Hypothalamus (tissue), 51 donors: Measurements from ENCODE around the gene SASH1.

Source experiments
- DNase-seq, 51 donors: peaks; one replicate each; lab custom pipeline; 2025; lab: John Stamatoyannopoulos, UW

Gene SASH1

DNA sequence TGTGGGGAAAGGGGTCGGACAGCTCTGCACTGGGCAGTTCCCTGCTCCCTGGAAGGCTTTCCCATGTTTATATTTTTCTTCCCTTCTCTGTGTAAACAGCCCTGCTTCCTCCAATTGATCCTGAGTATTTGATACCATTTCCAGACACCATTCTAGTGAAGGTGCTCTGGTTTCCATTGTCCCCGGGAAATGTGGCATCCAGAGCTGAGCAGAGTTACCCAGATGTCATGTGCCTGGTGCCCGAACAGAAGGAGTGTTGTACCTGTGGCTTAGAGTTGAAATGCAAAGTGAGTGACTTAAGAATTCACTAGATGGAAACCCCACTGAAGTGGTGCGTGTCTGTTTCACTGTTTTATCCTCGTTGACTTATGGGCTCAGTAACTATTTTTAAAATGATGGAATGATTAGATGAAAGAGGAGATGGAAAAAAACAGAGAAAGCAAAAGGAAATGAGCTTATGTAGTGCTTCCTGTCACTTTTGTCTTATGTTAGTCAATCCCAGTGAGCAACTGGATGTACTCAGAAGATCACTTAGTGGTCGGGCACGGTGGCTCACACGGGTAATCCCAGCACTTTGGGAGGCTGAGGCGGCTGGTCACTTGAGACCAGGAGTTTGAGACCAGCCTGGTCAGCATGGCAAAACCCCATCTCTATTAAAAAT lies 83.8 kb downstream of the SASH1 start:
- DNase-seq = no peak

DNA sequence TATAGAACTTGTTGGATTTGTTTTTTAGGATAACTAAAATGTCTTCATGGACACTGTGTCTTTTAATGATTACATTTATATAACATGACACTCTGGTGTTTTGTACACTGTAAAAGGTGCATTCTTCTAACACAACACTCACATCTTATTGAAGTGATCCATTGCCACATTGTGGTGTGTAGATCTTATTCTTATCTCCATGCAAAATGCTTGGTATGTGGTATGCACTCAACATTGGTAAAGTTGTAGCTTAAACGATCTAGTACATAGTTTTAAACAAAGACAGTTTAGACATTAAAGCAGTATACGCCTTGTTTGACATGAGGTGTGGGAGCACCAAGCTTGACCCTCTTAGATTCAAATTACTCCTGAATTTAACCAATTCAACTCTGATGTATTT lies 84.7 kb downstream of the SASH1 start:
- DNase-seq = no peak

DNA sequence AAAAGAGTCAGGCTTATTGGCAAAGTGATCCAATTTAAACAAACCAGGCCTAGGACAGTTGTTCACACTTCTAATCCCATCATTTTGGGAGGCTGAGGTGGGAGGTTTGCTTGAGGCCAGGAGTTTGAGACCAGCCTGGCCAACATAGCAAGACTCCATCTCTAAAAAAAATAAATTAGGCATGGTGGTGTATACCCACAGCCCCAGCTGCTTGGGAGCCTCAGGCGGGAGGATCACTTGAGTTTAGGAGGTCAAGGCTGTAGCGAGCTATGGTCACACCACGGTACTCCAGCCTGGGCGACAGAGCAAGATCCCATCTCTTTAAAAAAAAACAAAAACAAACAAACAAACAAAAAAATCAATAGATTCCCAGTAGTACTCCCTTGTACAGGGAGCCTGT lies 86.8 kb downstream of the SASH1 start:
- no peak for DNase-seq

DNA sequence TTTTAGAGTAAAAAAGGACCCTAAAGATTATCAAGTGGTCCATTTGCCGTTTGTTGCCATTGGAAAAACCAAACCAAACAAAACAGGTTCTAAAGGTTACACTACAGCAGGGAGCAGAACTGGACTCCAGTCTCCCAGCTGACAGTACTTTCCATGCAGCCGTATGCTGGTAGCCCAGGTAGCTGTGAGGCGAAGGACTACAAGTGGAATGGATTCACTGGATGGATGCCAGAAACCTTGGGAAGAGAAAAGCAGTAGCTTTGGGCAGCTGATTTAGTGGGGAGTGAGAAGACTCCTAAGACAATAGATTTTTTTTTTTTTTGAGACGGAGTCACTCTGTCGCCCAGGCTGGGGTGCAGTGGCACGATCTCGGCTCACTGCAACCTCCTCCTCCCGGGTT lies 88.3 kb downstream of the SASH1 start:
- no peak for DNase-seq

DNA sequence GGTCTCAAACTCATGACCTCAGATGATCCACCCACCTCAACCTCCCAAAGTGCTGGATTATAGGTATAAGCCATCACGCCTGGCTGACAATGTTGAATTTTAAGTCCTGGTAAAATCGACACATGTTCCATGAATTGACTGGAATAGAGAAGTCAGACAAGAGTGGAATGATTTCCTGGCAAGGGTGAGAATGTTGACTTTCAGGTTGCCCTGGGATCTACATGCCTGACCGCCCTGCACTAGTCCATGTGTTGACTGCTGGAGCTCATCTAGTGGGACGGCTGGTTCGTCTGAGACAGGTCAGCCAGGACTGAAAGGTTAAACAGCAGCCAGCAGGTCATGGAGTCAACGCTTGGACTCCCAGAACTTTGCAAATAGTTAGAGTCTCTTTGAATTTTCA lies 88.8 kb downstream of the SASH1 start:
- DNase-seq = no peak

DNA sequence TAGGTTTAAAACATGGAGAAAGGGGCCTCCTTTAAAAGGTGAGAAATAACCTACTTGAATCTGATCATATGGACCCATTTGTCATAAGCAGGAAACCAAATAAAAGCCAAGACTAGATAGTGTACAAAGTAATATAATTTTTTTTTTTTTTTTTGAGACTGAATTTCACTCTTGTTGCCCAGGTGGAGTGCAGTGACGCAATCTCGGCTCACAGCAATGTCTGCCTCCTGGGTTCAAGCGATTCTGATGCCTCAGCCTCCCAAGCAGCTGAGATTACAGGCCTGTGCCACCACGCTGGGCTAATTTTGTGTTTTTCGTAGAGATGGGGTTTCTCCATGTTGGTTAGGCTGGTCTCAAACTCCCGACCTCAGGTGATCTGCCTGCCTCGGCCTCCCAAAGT lies 89.2 kb downstream of the SASH1 start:
- DNase-seq = no peak

DNA sequence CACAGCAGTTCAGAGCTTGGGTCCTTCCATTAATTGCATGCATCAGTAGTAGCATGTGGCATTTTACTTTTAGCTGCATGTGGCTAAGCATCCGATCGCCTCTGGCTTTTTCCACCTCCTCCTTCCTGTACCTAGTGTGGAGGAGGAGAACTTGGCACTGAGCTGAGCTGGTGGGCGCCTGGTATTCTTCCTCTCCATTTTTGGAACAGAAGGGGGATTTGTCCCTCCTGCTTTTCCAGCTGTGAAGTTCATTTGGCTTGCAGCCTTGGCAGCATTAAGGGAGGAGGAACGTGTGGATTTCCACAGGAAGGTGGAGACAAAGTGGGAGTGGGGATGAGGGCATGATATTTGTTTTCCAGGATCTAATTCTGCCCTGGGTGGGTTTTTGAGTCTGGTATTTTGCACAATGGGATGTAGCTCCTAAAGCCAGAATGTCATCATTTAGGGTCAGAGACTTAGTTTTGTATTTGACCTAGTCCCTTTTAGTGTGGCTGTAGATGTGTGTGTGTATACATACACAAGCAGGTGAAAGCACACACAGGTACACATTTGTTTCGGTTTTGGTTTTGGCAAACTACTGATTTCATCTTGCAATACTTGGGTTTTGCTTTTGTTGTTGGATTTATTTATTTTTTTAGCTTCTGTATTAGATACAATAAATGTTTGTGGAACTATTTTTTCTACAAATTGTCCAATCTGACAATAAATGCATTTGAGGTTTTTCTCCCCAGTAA lies 90.0 kb downstream of the SASH1 start:
- no peak for DNase-seq

DNA sequence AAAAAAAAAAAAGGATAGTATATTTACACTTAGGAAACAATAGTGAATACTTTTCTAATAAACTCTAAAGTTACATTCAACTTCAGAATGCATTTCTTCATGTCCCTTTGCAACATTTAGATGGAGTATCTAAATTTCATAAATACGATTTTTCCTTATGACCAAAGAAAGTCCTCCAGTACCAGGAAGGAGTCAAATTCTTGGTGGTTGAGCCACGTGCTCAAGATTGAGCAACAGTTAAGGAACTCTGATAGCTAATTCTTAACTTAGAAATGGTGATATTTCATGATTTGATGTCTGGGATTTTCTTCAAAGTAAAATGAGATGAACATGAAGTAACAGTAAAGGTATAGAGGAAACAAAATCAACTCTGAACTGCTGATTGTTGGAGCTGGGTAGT lies 92.7 kb downstream of the SASH1 start:
- no peak for DNase-seq

DNA sequence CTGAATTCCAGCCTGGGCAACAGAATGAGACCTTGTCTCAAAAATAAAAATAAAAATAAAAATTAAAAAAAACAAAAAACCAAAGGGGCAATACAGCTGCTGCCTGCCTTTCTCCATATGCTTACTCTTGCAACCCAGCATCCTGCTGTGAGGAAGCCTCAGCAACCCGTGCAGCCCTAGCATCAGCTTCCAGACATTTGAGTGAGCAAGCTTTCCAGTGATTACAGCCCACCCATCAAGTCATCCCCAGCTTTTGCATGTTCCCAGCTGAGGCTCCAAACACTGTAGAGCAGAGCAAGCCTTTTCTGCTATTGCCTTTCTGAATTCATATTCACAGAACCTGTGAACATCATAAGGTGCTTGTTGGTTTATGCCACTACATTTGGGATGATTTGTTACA lies 93.8 kb downstream of the SASH1 start:
- no peak for DNase-seq

DNA sequence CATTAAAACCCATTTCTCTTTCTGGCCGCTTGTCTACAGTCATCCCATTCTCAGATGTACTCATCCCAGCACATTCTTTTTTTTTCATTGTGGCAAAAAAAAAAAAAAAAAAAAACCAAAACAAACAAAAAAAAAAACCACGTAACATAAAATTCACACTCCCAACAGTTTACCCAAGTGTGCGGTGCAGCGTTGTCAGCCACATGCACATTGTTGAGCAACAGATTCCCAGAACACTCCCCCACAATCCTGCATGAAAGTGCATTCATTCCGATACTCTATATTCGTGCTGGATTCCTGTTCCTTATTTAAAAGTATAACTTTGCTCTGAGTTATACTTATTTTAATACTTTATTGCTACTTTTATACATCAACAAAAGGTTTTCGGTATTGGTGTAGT lies 96.0 kb downstream of the SASH1 start:
- no peak for DNase-seq

DNA sequence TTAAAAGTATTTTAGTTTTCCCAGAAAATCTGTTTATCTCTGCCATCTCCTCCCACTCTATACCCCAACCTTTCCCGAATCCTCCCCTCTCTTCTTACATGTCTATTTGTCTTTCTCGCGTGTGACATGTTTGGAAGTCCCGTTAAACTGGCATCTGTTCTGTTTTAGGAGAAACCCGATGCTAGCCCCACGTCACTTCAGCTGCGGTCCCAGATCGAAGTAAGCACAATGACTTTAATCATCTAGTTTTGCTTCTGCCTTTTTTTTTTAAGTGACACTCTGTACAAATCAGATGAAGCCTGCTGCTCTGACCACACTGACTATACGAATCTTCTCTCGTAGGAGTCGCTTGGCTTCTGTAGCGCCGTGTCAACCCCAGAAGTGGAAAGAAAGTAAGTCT lies 97.4 kb downstream of the SASH1 start:
- DNase-seq = no peak

DNA sequence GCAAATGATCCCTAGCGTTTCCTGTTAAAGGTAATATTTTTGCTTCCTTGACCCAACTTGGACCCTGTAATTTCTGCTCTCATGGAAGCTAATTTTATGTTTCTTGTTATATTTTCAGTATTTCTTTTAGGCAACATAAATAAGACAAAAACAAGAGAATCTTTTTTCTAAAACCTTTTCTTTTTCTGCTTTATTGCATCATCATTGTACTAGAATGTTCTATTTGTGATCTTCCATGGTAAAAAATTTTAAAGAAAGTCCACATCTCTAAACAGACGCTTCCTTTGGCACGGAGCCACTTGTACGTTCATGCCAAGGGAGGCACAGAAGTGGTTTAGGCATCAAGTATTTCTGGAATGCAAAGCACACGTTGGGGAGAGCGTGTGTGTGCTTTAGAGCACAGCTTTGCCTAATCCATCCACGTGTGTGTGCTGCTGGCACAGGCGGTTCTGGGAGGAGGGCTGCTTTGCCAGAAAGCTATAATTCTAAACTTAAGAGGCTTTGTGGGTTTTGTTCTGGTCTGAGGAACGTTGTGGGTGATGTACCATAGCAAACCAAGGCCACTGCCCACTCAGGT lies 98.3 kb downstream of the SASH1 start:
- peak in 3 of 51 donors; percentile 13 to 30 (median 25) for DNase-seq

DNA sequence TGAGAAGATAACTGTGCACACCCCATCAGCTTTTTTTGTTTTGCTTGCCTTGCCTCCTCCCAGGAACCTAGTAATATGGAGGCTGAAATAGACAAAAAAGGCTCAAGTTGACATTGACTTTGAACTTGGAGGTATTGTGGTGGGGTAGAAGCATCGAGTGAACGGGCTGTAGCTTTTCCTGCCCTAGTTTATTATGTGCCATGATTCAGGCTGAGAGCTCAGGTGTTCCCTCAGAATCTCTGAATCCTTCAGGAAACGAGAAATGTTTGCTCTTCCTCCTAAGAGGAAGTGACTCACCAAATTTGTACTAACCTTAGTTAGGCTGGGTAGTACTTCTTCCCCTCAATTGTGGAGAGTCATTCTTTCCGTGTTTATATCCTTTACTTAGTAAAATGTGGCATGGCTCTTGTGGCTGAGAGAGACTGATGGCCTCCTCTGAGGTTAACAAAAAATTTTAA lies 98.8 kb downstream of the SASH1 start:
- DNase-seq = no peak

DNA sequence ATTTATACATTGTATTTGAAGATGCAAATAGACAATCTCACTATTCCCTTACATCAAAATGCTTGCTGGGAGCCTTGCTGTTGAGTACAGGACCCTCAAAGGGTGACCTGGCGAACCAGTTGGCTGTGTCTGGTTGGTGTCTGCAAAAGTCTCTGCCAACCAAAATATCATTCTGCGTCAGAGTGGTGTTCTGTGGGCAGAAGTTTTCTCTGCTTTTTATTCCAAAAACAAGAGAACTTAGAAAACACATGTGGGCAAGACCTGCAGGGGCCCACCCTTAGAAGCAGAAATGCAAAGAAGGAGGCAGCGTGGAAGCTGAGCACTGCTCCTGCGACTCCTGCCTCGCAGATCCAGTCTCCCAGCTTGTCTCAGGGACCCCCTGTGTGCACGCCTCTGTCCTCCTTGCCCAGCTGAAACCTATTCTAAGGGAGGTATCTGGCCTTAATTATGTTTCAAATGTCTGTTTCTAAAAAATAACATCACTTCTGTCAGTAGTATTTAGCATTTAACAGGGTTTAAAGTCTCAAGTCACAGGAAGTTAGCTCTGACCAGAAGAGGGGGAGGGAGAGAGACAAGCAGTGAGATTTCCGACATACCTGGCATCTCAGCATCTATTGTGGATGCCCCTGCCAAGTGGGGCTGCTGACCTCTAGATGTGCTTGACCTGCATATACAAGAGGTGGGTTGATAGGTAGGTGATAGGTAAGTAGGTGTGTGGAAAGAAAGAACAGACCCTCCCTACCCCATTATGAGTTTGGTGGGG lies 101.3 kb downstream of the SASH1 start:
- DNase-seq = no peak

DNA sequence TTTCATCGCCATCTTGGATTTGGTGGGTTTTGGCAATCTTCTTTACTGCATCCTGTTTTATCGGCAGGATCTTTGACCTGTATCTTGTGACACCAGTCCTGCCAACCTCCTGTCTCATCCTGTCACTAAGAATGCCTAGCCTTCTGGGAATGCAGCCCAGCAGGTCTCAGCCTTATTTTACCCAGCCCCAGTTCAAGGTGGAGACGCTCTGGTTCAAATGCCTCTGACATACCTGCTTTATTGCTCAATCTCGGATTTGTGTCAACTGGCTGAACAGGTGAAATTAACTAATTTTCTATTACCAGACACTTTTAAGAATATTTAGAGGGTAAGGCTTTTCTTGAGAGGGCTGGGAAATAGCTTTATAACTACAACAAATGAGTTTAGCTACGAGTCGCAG lies 102.5 kb downstream of the SASH1 start:
- no peak for DNase-seq

DNA sequence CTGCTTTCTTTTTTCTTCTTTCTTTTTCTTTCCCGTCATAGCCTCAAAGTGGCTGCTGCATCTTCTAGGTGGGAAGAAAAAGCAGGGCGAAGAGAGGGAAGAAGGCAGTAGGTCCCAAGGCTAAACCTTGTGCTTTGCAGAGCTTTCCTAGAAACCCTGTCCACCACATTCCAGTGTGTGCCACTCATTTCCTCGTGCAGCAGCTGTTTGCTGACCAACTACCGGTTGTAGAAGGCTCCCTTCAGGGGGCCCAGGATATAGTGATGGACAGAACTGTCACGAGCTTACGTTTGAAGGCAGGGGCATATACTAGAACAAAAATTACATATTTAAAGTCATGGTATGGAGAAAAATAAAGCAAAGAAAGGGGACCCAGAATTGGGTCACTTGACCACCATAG lies 103.0 kb downstream of the SASH1 start:
- no peak for DNase-seq

DNA sequence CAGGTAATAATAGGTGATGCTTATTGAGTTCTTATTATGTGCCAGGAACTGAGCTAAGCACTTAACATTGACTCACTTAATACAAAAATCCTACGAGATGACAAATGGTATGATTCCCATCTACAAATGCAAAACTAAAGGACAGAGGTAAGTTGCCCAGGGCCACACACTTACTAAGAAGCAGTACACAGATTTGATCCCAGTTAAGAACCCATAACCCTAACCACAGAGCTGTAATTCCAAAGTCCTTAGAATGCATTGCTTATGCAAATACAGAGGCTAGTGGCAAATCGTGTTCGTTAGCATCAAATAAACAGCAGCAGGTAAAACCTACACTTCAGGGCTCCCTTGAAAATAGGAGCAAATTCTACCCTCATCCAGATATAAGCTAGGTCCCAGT lies 104.0 kb downstream of the SASH1 start:
- no peak for DNase-seq

DNA sequence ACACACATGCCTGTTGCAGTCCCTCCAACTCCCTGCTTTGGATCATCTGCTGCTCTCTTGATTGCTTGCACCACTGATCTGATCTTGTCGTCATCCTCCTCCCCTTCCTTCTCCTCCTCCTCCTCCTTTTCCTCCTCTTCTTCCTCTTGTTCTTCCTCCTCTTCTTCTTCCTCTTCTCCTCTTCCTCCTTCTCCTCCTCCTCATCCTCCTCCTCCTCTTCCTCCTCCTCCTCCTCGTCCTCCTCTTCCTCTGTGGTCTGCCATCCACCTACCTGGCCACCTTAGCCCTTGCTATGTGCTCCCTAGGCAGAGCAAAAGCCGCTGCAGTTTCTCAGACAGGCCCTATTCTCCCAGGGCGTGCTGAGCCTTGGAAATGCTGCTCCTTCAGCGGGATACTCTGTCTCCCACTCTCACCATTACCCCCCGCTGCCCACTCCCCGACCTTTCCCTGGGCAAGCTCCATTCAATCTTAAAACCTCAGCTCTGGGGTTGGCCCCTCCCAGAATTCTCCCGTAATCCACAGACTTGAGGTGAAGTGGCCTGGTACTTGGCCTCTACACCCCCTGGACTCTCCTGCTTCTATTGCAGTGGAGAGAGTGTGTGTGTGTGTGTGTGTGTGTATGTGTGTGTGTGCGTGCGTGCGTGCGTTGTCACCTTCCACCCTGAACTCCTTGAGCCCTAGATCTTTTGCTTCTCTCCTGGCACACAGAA lies 105.0 kb downstream of the SASH1 start:
- no peak for DNase-seq

DNA sequence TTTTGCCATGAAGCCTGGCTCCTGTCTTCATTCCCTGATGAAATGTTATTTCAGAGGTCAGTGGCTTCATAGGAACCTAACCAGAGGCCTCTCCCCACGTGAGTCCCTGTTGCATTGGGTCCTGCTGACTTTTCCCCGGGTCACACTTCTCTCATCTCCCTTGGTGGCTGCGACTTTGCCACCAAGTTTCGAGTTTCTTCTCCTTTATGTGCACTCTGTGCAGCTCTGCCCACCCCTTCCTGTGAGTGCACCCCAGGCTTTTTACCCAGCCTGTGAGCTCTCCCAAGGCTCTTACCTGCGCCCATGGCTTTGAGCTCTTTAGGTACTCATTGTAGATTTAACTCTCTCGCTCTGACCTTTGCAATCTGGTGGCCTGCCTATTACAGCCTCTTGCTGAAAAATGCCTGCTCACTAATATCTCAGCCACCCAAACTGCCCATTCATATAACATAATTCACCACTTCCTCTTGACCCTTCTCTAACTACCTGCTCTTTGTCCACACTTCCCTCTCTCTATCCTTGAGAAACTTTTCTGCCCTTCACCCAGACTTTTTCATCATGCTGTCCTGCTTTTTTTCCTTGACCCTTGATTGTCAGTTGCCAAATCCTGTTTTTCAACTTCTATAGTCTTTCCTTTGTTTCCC lies 105.9 kb downstream of the SASH1 start:
- DNase-seq = no peak

DNA sequence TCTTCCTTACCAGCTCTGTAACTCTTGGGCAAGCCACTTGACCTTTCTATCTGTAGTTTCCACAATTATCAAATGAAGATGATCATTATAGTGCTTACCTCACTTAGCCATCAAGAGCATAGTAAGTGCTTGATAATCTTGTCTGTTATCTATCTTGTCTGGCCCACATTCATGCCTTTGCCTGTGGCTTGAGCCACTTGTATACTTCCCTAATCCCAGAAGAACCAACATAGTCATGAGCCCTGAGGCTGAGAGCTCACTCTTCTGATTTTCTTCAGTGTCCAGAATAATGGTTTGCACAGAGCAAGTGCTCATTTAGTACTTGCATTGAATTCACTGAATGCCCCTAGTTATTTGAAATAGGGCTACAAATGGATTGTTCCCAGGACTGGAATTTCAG lies 108.2 kb downstream of the SASH1 start:
- DNase-seq = no peak
